ENCODE results near the gene FOSL1.

- TF ChIP-seq CTCF (IDR thresholded peaks at IDR 0.05; ENCODE audit: insufficient read depth, low read depth, low read length) (no peak), EZH2 (IDR thresholded peaks at IDR 0.05; ENCODE audit: insufficient read depth, low read length) (no peak)
Measured at GRCh38 chr11:65868907-65869306, 31.3 kb downstream of the FOSL1 start.
